GM10248 (cell line): ENCODE data around the gene RSAD1.

Source experiments
- CTCF ChIA-PET: fragments of 300-600 bp; sonication (Branson Sonifier 250); formaldehyde crosslinking; extraction: SDS; loops from one replicate; lab custom pipeline; 2021; ENCODE audit warnings: antibody characterized with exemption; lab: Yijun Ruan, JAX
- POLR2A ChIA-PET: fragments of 350-650 bp; sonication (Branson Sonifier 250); formaldehyde crosslinking; extraction: SDS; loops from one replicate; lab custom pipeline; 2020; ENCODE audit warnings: antibody characterized with exemption; lab: Yijun Ruan, JAX
- DNase-seq: peaks from one replicate; pipeline ENCODE4 v3.0.0; 2012; ENCODE audit errors: extremely low spot score
- CTCF ChIP-seq: IDR thresholded peaks from 2 replicates; pipeline ENCODE4 v1.5.1; 2012; ENCODE audit warnings: mild to moderate bottlenecking, low read depth; ENCODE audit errors: extremely low read depth, missing control alignments, control extremely low read depth

Gene RSAD1

GRCh38 chr17:50457621-50458020 is 21.0 kb upstream of the RSAD1 start:
- no peak for DNase-seq
- POLR2A ChIA-PET = no interaction called here
- no peak for TF ChIP-seq CTCF
- CTCF ChIA-PET = interaction anchor here (1.8 kb wide), 1 partner anchor 60 kb away, joined by 7 read pairs; the partner anchor contains the start of gene LRRC59

DNA sequence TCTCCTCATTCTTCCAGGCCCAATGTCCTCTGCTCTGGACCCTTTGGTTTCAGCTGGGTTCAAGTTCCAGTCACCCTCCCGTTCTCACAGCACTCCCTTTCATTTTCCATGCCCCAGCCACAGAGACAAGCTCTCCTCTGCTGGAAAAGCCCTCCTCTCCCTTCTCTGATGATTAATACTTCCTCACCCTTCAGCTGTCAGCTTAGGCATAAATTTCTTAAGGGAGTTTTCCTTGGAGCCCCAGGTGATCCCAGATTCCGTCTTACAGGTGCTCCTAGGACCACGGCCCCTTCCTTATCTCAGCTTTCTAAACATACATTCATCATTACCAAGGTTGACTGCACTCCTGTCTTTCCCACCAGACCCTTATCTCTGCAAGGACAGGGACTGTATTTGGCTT is 20.4 kb upstream of the RSAD1 start:
- DNase-seq = no peak
- ChIA-PET POLR2A (interaction anchor here (1.0 kb wide), 1 partner anchor 14 kb away, joined by 3 read pairs; no protein-coding TSS in a partner anchor), CTCF (interaction anchor here (1.3 to 1.8 kb wide), 3 partner anchors 20 to 61 kb away, joined by 4 to 7 read pairs (median 4); partner anchors contain the start of gene LRRC59)
- no peak for TF ChIP-seq CTCF

GRCh38 chr17:50458701-50459676 is 19.7 kb upstream of the RSAD1 start:
- ChIA-PET POLR2A (interaction anchor here (1.0 kb wide), 1 partner anchor 13 kb away, joined by 3 read pairs; no protein-coding TSS in a partner anchor), CTCF (interaction anchor here (1.1 to 1.8 kb wide), 5 partner anchors 9 to 62 kb away, joined by 4 to 7 read pairs (median 4); partner anchors contain the start of gene LRRC59)
- no peak for DNase-seq
- no peak for TF ChIP-seq CTCF

GRCh38 chr17:50459756-50460155 is 18.9 kb upstream of the RSAD1 start:
- ChIA-PET POLR2A (no interaction called here), CTCF (interaction anchor here (1.1 to 2.0 kb wide), 3 partner anchors 9 to 62 kb away, joined by 4 to 5 read pairs (median 5); partner anchors contain the start of gene LRRC59)
- DNase-seq = peak; percentile 5
- TF ChIP-seq CTCF = no peak

DNA sequence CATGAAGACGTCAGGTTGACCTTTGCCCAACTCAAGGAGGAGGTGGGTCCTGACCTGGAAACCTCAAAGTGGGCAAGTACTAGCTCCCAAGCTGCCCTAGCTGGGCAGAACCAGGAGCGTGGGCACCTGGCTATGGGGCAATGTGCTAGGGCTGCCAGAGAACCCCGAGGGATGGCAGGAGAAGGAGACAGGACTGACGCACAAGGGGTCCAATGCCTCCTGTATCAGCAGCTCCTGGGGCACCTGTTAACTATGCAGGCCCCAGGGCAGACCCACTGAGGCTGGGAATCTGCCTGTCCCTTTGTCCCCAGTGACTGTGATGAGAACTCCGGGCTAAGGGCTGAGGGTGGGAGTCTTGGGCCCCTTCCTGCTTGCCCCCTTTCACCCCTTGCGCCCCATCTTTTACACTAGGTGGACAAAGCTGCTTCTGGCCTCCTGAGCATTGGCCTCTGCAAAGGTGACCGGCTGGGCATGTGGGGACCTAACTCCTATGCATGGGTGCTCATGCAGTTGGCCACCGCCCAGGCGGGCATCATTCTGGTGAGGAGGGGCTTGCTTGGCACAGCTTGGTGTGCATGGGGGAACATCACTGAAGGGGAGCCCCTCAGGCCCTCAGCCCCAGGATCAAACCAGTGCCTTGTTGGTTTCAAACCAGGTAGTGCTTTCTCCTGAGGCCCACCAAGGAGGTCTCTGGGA is 17.7 kb upstream of the RSAD1 start:
- ChIA-PET CTCF (interaction anchor here (1.4 to 2.0 kb wide), 3 partner anchors 11 to 64 kb away, joined by 4 to 5 read pairs (median 4); partner anchors contain the start of gene LRRC59), POLR2A (interaction anchor here (0.6 kb wide), 1 partner anchor 25 kb away, joined by 3 read pairs; no protein-coding TSS in a partner anchor)
- DNase-seq = no peak
- TF ChIP-seq CTCF = no peak

- POLR2A ChIA-PET = interaction anchor here (0.6 kb wide), 1 partner anchor 25 kb away, joined by 3 read pairs; no protein-coding TSS in a partner anchor
Observed at GRCh38 chr17:50461550-50462132, 17.0 kb upstream of the RSAD1 start.

More at GRCh38 chr17:50461550-50462132, 17.0 kb upstream of the RSAD1 start:
- CTCF ChIA-PET = interaction anchor here (1.4 to 2.0 kb wide), 2 partner anchors 10 to 64 kb away, joined by 4 to 5 read pairs; partner anchors contain the start of gene LRRC59
- no peak for TF ChIP-seq CTCF
- no peak for DNase-seq
